Fibroblast of lung (primary cell): ENCODE data around the gene RASL11A. TPM values are rescaled to one million over a fixed set of nuclear protein-coding genes. Genes with fewer than 3 reads are reported as not detected.
"Not testable (repeated sequence)": the region's sequence is repeated elsewhere in the genome, so short reads cannot be mapped to it uniquely, and the experiment has no call there.

Experiments
- DNase-seq, 2 donors: peaks; one replicate each; pipeline versions ENCODE4 v3.0.0 to v3.0.0-alpha.2; 2010; ENCODE audit warnings: low read depth in 2 of 2
- H2AFZ ChIP-seq: 2 replicates; pipeline ENCODE4 v1.5.1; 2012; ENCODE audit warnings: low read length, control low read depth, inconsistent platforms
- H3K27ac ChIP-seq: 2 replicates; pipeline ENCODE4 v1.5.1; 2011; ENCODE audit warnings: low read length, control low read depth; ENCODE audit not compliant: insufficient read depth
- H3K27me3 ChIP-seq: 2 replicates; pipeline ENCODE4 v1.5.1; 2011; ENCODE audit warnings: mild to moderate bottlenecking, low read length; ENCODE audit not compliant: control insufficient read depth, insufficient read depth
- H3K36me3 ChIP-seq: 2 replicates; pipeline ENCODE4 v1.5.1; 2011; ENCODE audit warnings: low read length; ENCODE audit not compliant: control insufficient read depth, insufficient read depth
- H3K4me1 ChIP-seq: 2 replicates; pipeline ENCODE4 v1.5.1; 2011; ENCODE audit warnings: low read length; ENCODE audit not compliant: control insufficient read depth, insufficient read depth; ENCODE audit errors: extremely low read depth
- H3K4me2 ChIP-seq: 2 replicates; pipeline ENCODE4 v1.5.1; 2011; ENCODE audit warnings: low read length, control low read depth; ENCODE audit not compliant: insufficient read depth; ENCODE audit errors: extremely low read depth
- H3K4me3 ChIP-seq, 4 experiments: fragments of 200-600 bp in 1 of 4; sonication (generic) in 1 of 4; replicated peaks in 1 of 4; 2 replicates each; pipeline ENCODE4 v1.5.1; 2011 to 2016; ENCODE audit warnings: low read length in 4 of 4, low read depth in 3 of 4, mild to moderate bottlenecking in 3 of 4, control low read depth in 2 of 4, inconsistent platforms in 1 of 4, mixed read lengths in 1 of 4; ENCODE audit not compliant: insufficient read depth in 1 of 4; ENCODE audit errors: control extremely low read depth in 1 of 4
- H3K79me2 ChIP-seq: 2 replicates; pipeline ENCODE4 v1.5.1; 2012; ENCODE audit warnings: mild to moderate bottlenecking, low read length, inconsistent platforms; ENCODE audit not compliant: control insufficient read depth, insufficient read depth
- H3K9ac ChIP-seq: 2 replicates; pipeline ENCODE4 v1.5.1; 2011; ENCODE audit warnings: mild to moderate bottlenecking, low read length, control low read depth; ENCODE audit not compliant: insufficient read depth
- H3K9me3 ChIP-seq: 2 replicates; pipeline ENCODE4 v1.5.1; 2012; ENCODE audit warnings: low read depth, low read length; ENCODE audit not compliant: control insufficient read depth, insufficient read depth
- H4K20me1 ChIP-seq: 2 replicates; pipeline ENCODE4 v1.5.1; 2011; ENCODE audit warnings: low read length; ENCODE audit not compliant: control insufficient read depth, insufficient read depth; ENCODE audit errors: extremely low read depth
- CTCF ChIP-seq, 2 donors: IDR thresholded peaks in 1 of 2; conservative IDR thresholded peaks in 1 of 2; 1 replicate in 1 of 2; 2 replicates in 1 of 2; pipeline ENCODE4 v1.5.1; 2011 to 2012; ENCODE audit warnings: low read length in 2 of 2, control low read depth in 1 of 2, inconsistent platforms in 1 of 2, low read depth in 1 of 2, mild to moderate bottlenecking in 1 of 2
- EZH2 ChIP-seq: IDR thresholded peaks from 2 replicates; pipeline ENCODE4 v1.5.1; 2012; ENCODE audit warnings: low read length, control low read depth, mild to moderate bottlenecking; ENCODE audit errors: missing control alignments
- polyA plus RNA-seq, 2 donors: library from polyadenylated mRNA; depleted of rRNA in 1 of 2; stranded (reverse) in 1 of 2; unstranded in 1 of 2; fragments of >200 nt; gene quantifications; 2 replicates each; pipeline ENCODE4 v1.2.1, GENCODE V29; 2011 to 2012; ENCODE audit warnings: missing spikeins in 1 of 2
- total RNA-seq: library from RNA; depleted of rRNA; stranded (reverse); fragments of >200 nt; gene quantifications from 2 replicates; pipeline ENCODE4 v1.2.1, GENCODE V29; 2014

RASL11A gene
- total and polyA plus RNA-seq, 2 donors (not counting 1 experiment from before 2014, with no cell fraction given), result 10.4 to 73.5 TPM

- no peak for DNase-seq
- Histone ChIP-seq H4K20me1 (no peaks in the 10 kb centered on the region), H3K4me3 (no peak overlapping the region), H3K27ac (no peak overlapping the region), H3K9me3 (no peaks in the 10 kb centered on the region), H3K9ac (no peak overlapping the region), H3K79me2 (no peaks in the 10 kb centered on the region), H3K4me1 (no peaks in the 10 kb centered on the region), H3K27me3 (peaks cover 17% of the 10 kb centered on the region), H3K36me3 (no peaks in the 10 kb centered on the region), H3K4me2 (no peak overlapping the region), H2AFZ (no peak overlapping the region)
- TF ChIP-seq EZH2 (no peak), CTCF (conservative IDR thresholded peaks at IDR 0.05 in 1 of 2, IDR thresholded peaks at IDR 0.05 in 1 of 2; ENCODE audit: low read depth in 1 of 2, low read length in 2 of 2) (no peak)
Observed at GRCh38 chr13:27321468-27322431, 51.1 kb downstream of the RASL11A start.

DNA sequence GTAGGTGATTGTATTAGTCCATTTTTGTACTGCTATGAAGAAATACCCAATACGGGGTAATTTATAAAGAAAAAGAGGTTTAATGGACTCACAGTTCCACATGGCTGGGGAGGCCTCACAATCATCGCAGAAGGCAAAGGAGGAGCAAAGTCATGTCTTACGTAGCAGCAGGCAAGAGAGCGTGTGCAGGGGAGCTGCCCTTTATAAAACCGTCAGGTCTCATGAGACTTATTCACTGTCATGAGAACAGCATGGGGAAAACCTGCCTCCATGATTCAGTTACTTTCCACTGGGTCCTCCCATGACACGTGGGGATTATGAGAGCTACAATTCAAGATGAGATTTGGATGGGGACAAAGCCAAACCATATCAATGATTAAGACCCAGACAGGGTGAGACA is 51.8 kb downstream of the RASL11A start:
- not testable (repeated sequence) for H4K20me1 ChIP-seq, H3K79me2 ChIP-seq, H2AFZ ChIP-seq, H3K4me2 ChIP-seq, H3K9me3 ChIP-seq, DNase-seq, H3K4me1 ChIP-seq, H3K27ac ChIP-seq, H3K36me3 ChIP-seq, H3K9ac ChIP-seq, H3K4me3 ChIP-seq
- peaks cover 13% of the 10 kb centered on the region for H3K27me3 ChIP-seq

Other genes starting within 250 kb of the RASL11A start
- gene USP12, start 99.0 kb upstream of the RASL11A start, total RNA-seq, result 23.6 and 36.3 TPM in 2 replicates
- gene USP12, start 99.0 kb upstream of the RASL11A start, polyA plus RNA-seq, result 17.3 and 18.9 TPM in 2 replicates
- 831 and 848 TPM in 2 replicates for gene RPL21, start 19.3 kb upstream of the RASL11A start, total RNA-seq
- gene RPL21, start 19.3 kb upstream of the RASL11A start, polyA plus RNA-seq, result 1,415 and 1,841 TPM in 2 replicates
- gene GTF3A, start 153.8 kb downstream of the RASL11A start, total RNA-seq, result 93.0 and 98.6 TPM in 2 replicates
- 126 and 167 TPM in 2 replicates for gene GTF3A, start 153.8 kb downstream of the RASL11A start, polyA plus RNA-seq
- 82.2 and 92.3 TPM in 2 replicates for gene MTIF3, start 179.7 kb downstream of the RASL11A start, total RNA-seq
- 83.3 and 90.0 TPM in 2 replicates for gene MTIF3, start 179.7 kb downstream of the RASL11A start, polyA plus RNA-seq